K562 (cell line): ENCODE data around the gene KCNJ4. TPM values are rescaled to one million over a fixed set of nuclear protein-coding genes. Genes with fewer than 3 reads are reported as not detected.

Source experiments
- ATAC-seq: fragments of 200-7000 bp; cut with Tn5 transposase; 3 replicates; pipeline ENCODE4 v1.9.1; 2020; ENCODE audit warnings: moderate library complexity
- BruUV-seq: library from RNA; stranded (reverse); fragments of 400-500 nt; replicated peaks from 2 replicates; lab custom pipeline; 2021; lab: Mats Ljungman, UMichigan
- CTCF ChIA-PET: fragments of 300-600 bp; formaldehyde crosslinking; extraction: SDS; loops from one replicate; lab custom pipeline; 2021; ENCODE audit warnings: low intra/inter-chr PET ratio; lab: Yijun Ruan, JAX
- POLR2A ChIA-PET: fragments of 300-600, 350-650 bp; sonication (Branson Sonifier 250); formaldehyde crosslinking; extraction: SDS; loops from one replicate; lab custom pipeline; 2021; ENCODE audit warnings: antibody characterized with exemption, inconsistent platforms; lab: Yijun Ruan, JAX
- DNase-seq, 4 experiments: peaks; one replicate each; pipeline versions ENCODE4 v3.0.0 to v3.0.0-alpha.2; 2011 to 2018; ENCODE audit warnings: low spot score in 3 of 4, mixed read lengths in 3 of 4; ENCODE audit errors: extremely low read depth in 1 of 4
- FAIRE-seq: peaks from 2 replicates; lab custom pipeline; 2011; peaks lifted over from hg19 to GRCh38; lab: Jason Lieb, UNC
- H2AFZ ChIP-seq: 2 replicates; pipeline ENCODE4 v1.6.0; 2011; ENCODE audit warnings: low read depth, low read length, control low read depth, inconsistent platforms
- H3K27ac ChIP-seq: fragments of 200-600 bp; 3 replicates; pipeline ENCODE4 v1.8.0; 2011; ENCODE audit warnings: low read depth, mild to moderate bottlenecking, control low read depth, inconsistent platforms, low read length, moderate library complexity, mixed read lengths; ENCODE audit errors: extremely low read depth
- H3K27me3 ChIP-seq, 2 experiments: fragments of 300-600 bp in 1 of 2; 2 replicates in 1 of 2; 3 replicates in 1 of 2; pipeline versions ENCODE4 v1.6.0 to v1.8.0; 2011; ENCODE audit warnings: inconsistent platforms in 2 of 2, low read length in 2 of 2, mild to moderate bottlenecking in 1 of 2, mixed read lengths in 1 of 2, moderate library complexity in 1 of 2; ENCODE audit not compliant: control insufficient read depth in 2 of 2, insufficient read depth in 2 of 2
- H3K36me3 ChIP-seq: fragments of 300-600 bp; 3 replicates; pipeline ENCODE4 v1.8.0; 2011; ENCODE audit warnings: mild to moderate bottlenecking, low read length, inconsistent platforms; ENCODE audit not compliant: control insufficient read depth, insufficient read depth
- H3K4me1 ChIP-seq, 2 experiments: fragments of 200-600 bp in 1 of 2; replicated peaks in 1 of 2; 2 replicates in 1 of 2; 3 replicates in 1 of 2; pipeline versions ENCODE4 v1.5.1 to v1.8.0; 2011; ENCODE audit warnings: inconsistent platforms in 2 of 2, low read length in 2 of 2, mild to moderate bottlenecking in 1 of 2, mixed read lengths in 1 of 2, moderate library complexity in 1 of 2; ENCODE audit not compliant: control insufficient read depth in 2 of 2, insufficient read depth in 2 of 2
- H3K4me2 ChIP-seq: 2 replicates; pipeline ENCODE4 v1.6.1; 2011; ENCODE audit warnings: low read length, control low read depth, inconsistent platforms, mixed read lengths; ENCODE audit not compliant: insufficient read depth
- H3K4me3 ChIP-seq: fragments of 200-600 bp; sonication (generic), shearing (Covaris generic); 2 replicates; pipeline ENCODE4 v1.5.1; 2016; ENCODE audit warnings: control low read depth, inconsistent platforms
- H3K79me2 ChIP-seq: fragments of 200-600 bp; 3 replicates; pipeline ENCODE4 v1.8.0; 2011; ENCODE audit warnings: low read length, inconsistent platforms; ENCODE audit not compliant: control insufficient read depth, insufficient read depth
- H3K9ac ChIP-seq, 2 experiments: 2 replicates each; pipeline versions ENCODE4 v1.6.0 to v1.6.1; 2011; ENCODE audit warnings: low read depth in 2 of 2, low read length in 2 of 2, control low read depth in 1 of 2, inconsistent platforms in 1 of 2, mild to moderate bottlenecking in 1 of 2, mixed read lengths in 1 of 2; ENCODE audit not compliant: insufficient read depth in 1 of 2
- H3K9me1 ChIP-seq: one replicate; pipeline ENCODE4 v1.6.0; 2011; ENCODE audit warnings: inconsistent platforms, mild to moderate bottlenecking, low read length, moderate library complexity; ENCODE audit not compliant: control insufficient read depth, insufficient read depth
- H3K9me3 ChIP-seq: replicated peaks from 2 replicates; pipeline ENCODE4 v1.5.1; 2011; ENCODE audit warnings: low read depth, low read length, inconsistent platforms; ENCODE audit not compliant: control insufficient read depth, insufficient read depth
- H4K20me1 ChIP-seq: replicated peaks from 2 replicates; pipeline ENCODE4 v1.6.1; 2011; ENCODE audit warnings: low read length, inconsistent platforms, mixed read lengths; ENCODE audit not compliant: control insufficient read depth, insufficient read depth
- GATAD2B ChIP-seq: fragments of 450-650 bp; IDR thresholded peaks from 2 replicates; pipeline ENCODE4 v1.6.1; 2017; ENCODE audit warnings: mild to moderate bottlenecking, borderline replicate concordance
- GTF2F1 ChIP-seq: IDR thresholded peaks from 2 replicates; pipeline ENCODE4 v1.6.1; 2011; ENCODE audit warnings: low read depth, low read length, improper control_type of control experiment
- NCOA6 ChIP-seq: fragments of 450-650 bp; IDR thresholded peaks from 2 replicates; pipeline ENCODE4 v1.6.1; 2017; ENCODE audit warnings: mild to moderate bottlenecking
- PRPF4 ChIP-seq: fragments of 200-400 bp; formaldehyde crosslinking; IDR thresholded peaks from one replicate; pipeline ENCODE4 v1.6.1; 2017; ENCODE audit warnings: low read length, low read depth, mild to moderate bottlenecking; ENCODE audit not compliant: insufficient read depth, poor library complexity, severe bottlenecking
- RBM17 ChIP-seq: fragments of 200-400 bp; formaldehyde crosslinking; IDR thresholded peaks from 2 replicates; pipeline ENCODE4 v1.6.1; 2017; ENCODE audit warnings: low read depth, mild to moderate bottlenecking, low read length, borderline replicate concordance
- SMARCB1 ChIP-seq: IDR thresholded peaks from 2 replicates; pipeline ENCODE4 v1.6.1; 2011; ENCODE audit warnings: improper control_type of control experiment, low read depth; ENCODE audit not compliant: insufficient read length
- STAG1 ChIP-seq: sonication (generic); formaldehyde crosslinking; IDR thresholded peaks from 2 replicates; pipeline ENCODE4 v1.5.0; 2020; ENCODE audit warnings: missing genetic modification reagents, borderline replicate concordance
- TOE1 ChIP-seq, 2 experiments: fragments of 450-650 bp in 1 of 2; sonication (generic) in 1 of 2; formaldehyde crosslinking in 1 of 2; IDR thresholded peaks; 2 replicates each; pipeline versions ENCODE4 v1.7.1 to v1.8.0; 2016 to 2022; ENCODE audit warnings: borderline replicate concordance in 2 of 2, mild to moderate bottlenecking in 2 of 2, antibody characterized with exemption in 1 of 2, inconsistent platforms in 1 of 2, low read depth in 1 of 2, missing genetic modification reagents in 1 of 2, moderate library complexity in 1 of 2
- ZBTB5 ChIP-seq: fragments of 450-650 bp; IDR thresholded peaks from 2 replicates; pipeline ENCODE4 v1.6.1; 2017; ENCODE audit warnings: antibody characterized with exemption
- ZNF3 ChIP-seq: fragments of 250-450 bp; sonication (Bioruptor Pico); IDR thresholded peaks from 2 replicates; pipeline ENCODE4 v1.5.0; 2021; ENCODE audit warnings: mild to moderate bottlenecking, moderate library complexity
- ZNF589 ChIP-seq: fragments of 200-800 bp; sonication (Bioruptor generic); IDR thresholded peaks from 2 replicates; pipeline ENCODE4 v1.6.1; 2016; ENCODE audit warnings: low read depth, missing genetic modification characterization, missing compliant biosample characterization
- ZNF75A ChIP-seq: fragments of 450-650 bp; formaldehyde crosslinking; IDR thresholded peaks from 2 replicates; pipeline ENCODE4 v1.4.0; 2020; ENCODE audit warnings: mild to moderate bottlenecking
- WGBS: fragments of 100-300 bp; shearing (Covaris generic); methylation state at CpG from one replicate; pipeline ENCODE4 v1.1.6; 2016; ENCODE audit warnings: low coverage, mixed read lengths; ENCODE audit not compliant: insufficient coverage; ENCODE audit errors: missing lambda C conversion rate; 5-methylcytosine and 5-hydroxymethylcytosine counted together
- in situ Hi-C: fragments of 300-500 bp; cut with MboI; formaldehyde crosslinking; loops from 4 replicates; pipeline ENCODE4 v1.15.0; 2018; ENCODE audit warnings: inconsistent platforms, mixed read lengths
- intact Hi-C: fragments of 100-400 bp; cut with micrococcal nuclease; formaldehyde crosslinking; loops from 2 replicates; pipeline ENCODE4 v1.14.2; 2022
- polyA plus RNA-seq, 8 experiments: library from polyadenylated mRNA; depleted of rRNA in 4 of 8; stranded (reverse) in 5 of 8; unstranded in 3 of 8; fragments of >200 nt; fragmentation: Nextera tagmentation in 2 of 8; fragmentation: Illumina TruSeq in 1 of 8; extraction: Ambion mirVana in 2 of 8; extraction: Trizol in 1 of 8; gene quantifications; 2 replicates each; pipeline versions ENCODE4 v1.2.1 to v1.2.3, GENCODE V29; 2011 to 2014; ENCODE audit warnings: inconsistent platforms in 1 of 8, missing spikeins in 1 of 8
- total RNA-seq, 7 experiments: library from RNA; depleted of rRNA in 6 of 7; stranded (reverse); fragments of >200 nt in 6 of 7; fragmentation: Illumina TruSeq in 2 of 7; extraction: Trizol in 2 of 7; gene quantifications; 2 replicates each; pipeline versions ENCODE4 v1.2.1 to v1.2.3, GENCODE V29; 2011 to 2021; ENCODE audit warnings: low replicate concordance in 1 of 7

KCNJ4 gene
- total and polyA plus RNA-seq, 9 of the 15 experiments (the other 6 are each of a cell fraction or from before 2014, with no cell fraction given), result 0.07 to 0.55 (median 0.09) TPM; not detected in 4

GRCh38 chr22:38456841-38457699 is 2.1 kb upstream of the KCNJ4 start:
- DNase-seq, result no peak
- in situ Hi-C loops (no loop called here), intact Hi-C loops (no loop called here)
- BruUV-seq, result no TSS peak
- CTCF ChIA-PET, result no interaction called here
- Histone ChIP-seq H3K4me1 (peaks cover 4 to 44% of the 10 kb centered on the region in 2 experiments; a peak in 4 of 5 replicates), H3K4me3 (no peak overlapping the region), H3K36me3 (no peaks in the 10 kb centered on the region), H3K9me1 (no peaks in the 10 kb centered on the region), H3K79me2 (no peaks in the 10 kb centered on the region)
- POLR2A ChIA-PET, result interaction anchor here (0.6 to 0.8 kb wide), 2 partner anchors 10 to 25 kb away, joined by 3 to 8 read pairs; no protein-coding TSS in a partner anchor
- TF ChIP-seq ZNF75A (no peak), GATAD2B (no peak), GTF2F1 (no peak)
- TF ChIP-seq, all 486 proteins: peak for 0
- H3K27ac ChIP-seq, result no peak overlapping the region
- no peaks in the 10 kb centered on the region for H3K9me3 ChIP-seq
- H4K20me1 ChIP-seq, result no peaks in the 10 kb centered on the region
- H3K9ac ChIP-seq, result peak overlapping the region in 1 of 2 experiments; percentile 35; a peak in 1 of 4 replicates
- no peak overlapping the region for H3K4me2 ChIP-seq
- no peaks in the 10 kb centered on the region; a peak in 1 of 5 replicates for H3K27me3 ChIP-seq
- 39% methylated on average over 13 of the region's 14 CpGs for WGBS
- no peak overlapping the region for H2AFZ ChIP-seq
- FAIRE-seq (no peak), ATAC-seq (no peak)

GRCh38 chr22:38456272-38456835 is 1.4 kb upstream of the KCNJ4 start:
- intact Hi-C loops (no loop called here), in situ Hi-C loops (no loop called here)
- Histone ChIP-seq H3K27me3 (no peaks in the 10 kb centered on the region; a peak in 1 of 5 replicates), H3K79me2 (no peaks in the 10 kb centered on the region), H4K20me1 (no peaks in the 10 kb centered on the region), H3K9ac (peak overlapping the region in 1 of 2 experiments; percentile 91; a peak in 2 of 4 replicates), H3K4me1 (peaks cover 4 to 37% of the 10 kb centered on the region in 2 experiments; a peak in 4 of 5 replicates), H3K36me3 (no peaks in the 10 kb centered on the region), H3K9me3 (no peaks in the 10 kb centered on the region), H3K4me3 (no peak overlapping the region; the same call in 1 of the 2 replicates), H3K9me1 (no peaks in the 10 kb centered on the region), H2AFZ (no peak overlapping the region), H3K27ac (no peak overlapping the region), H3K4me2 (no peak overlapping the region)
- ATAC-seq, result no peak
- 31% methylated on average over 6 of the region's 17 CpGs for WGBS
- BruUV-seq, result no TSS peak
- no peak for FAIRE-seq
- ChIA-PET POLR2A (no interaction called here), CTCF (no interaction called here)
- DNase-seq, result no peak
- TF ChIP-seq ZNF3 (CRISPR knock-in tag) (no peak), TOE1 (IDR thresholded peaks at IDR 0.05; ENCODE audit: borderline replicate concordance) (no peak), TOE1 (CRISPR knock-in tag; IDR thresholded peaks at IDR 0.05; ENCODE audit: borderline replicate concordance, low read depth) (no peak), SMARCB1 (no peak), PRPF4 (no peak), ZNF589 (CRISPR knock-in tag) (no peak), NCOA6 (no peak), ZBTB5 (no peak), STAG1 (no peak), RBM17 (no peak)
